Adrenal gland (tissue), 5 donors: Measurements from ENCODE around the gene RPS6KL1.

Experiments
- CTCF ChIP-seq, 6 experiments: fragments of 450-650 bp in 4 of 6; fragments of 200-600 bp in 2 of 6; sonication (generic) in 1 of 6; IDR thresholded peaks; 1 replicate in 5 of 6; 2 replicates in 1 of 6; pipeline versions ENCODE4 v1.5.1 to v1.8.0; 2016 to 2021; ENCODE audit warnings: antibody characterized with exemption in 6 of 6, mild to moderate bottlenecking in 2 of 6, moderate library complexity in 1 of 6
- POLR2A ChIP-seq, 2 donors: fragments of 450-650 bp; IDR thresholded peaks; one replicate each; pipeline ENCODE4 v1.6.1; 2017; ENCODE audit warnings: antibody characterized with exemption in 2 of 2, mild to moderate bottlenecking in 2 of 2, moderate library complexity in 1 of 2
- donor health status: DM: no; HTN: no; CAD: no.

- TF ChIP-seq CTCF (IDR thresholded peaks at IDR 0.05) (no peak), POLR2A (IDR thresholded peaks at IDR 0.05) (no peak)
These were observed 67.1 kb downstream of the RPS6KL1 start for GRCh38 chr14:74855945-74856344.
